GM12875 (cell line): ENCODE data around the gene HNRNPD.
"Not testable (repeated sequence)": the region's sequence is repeated elsewhere in the genome, so short reads cannot be mapped to it uniquely, and the experiment has no call there.

Experiments
- H3K4me3 ChIP-seq: one replicate; pipeline ENCODE4 v1.5.1; 2011; ENCODE audit warnings: low read depth, low read length, control low read depth
- TF ChIP-seq, protein P1 (sequence below): IDR thresholded peaks from 2 replicates; pipeline ENCODE4 v1.5.1; 2011; ENCODE audit warnings: low read depth, mild to moderate bottlenecking, control low read depth, inconsistent platforms, low read length, moderate library complexity, borderline replicate concordance; ENCODE audit not compliant: insufficient read depth

Gene HNRNPD, protein sequence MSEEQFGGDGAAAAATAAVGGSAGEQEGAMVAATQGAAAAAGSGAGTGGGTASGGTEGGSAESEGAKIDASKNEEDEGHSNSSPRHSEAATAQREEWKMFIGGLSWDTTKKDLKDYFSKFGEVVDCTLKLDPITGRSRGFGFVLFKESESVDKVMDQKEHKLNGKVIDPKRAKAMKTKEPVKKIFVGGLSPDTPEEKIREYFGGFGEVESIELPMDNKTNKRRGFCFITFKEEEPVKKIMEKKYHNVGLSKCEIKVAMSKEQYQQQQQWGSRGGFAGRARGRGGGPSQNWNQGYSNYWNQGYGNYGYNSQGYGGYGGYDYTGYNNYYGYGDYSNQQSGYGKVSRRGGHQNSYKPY

DNA sequence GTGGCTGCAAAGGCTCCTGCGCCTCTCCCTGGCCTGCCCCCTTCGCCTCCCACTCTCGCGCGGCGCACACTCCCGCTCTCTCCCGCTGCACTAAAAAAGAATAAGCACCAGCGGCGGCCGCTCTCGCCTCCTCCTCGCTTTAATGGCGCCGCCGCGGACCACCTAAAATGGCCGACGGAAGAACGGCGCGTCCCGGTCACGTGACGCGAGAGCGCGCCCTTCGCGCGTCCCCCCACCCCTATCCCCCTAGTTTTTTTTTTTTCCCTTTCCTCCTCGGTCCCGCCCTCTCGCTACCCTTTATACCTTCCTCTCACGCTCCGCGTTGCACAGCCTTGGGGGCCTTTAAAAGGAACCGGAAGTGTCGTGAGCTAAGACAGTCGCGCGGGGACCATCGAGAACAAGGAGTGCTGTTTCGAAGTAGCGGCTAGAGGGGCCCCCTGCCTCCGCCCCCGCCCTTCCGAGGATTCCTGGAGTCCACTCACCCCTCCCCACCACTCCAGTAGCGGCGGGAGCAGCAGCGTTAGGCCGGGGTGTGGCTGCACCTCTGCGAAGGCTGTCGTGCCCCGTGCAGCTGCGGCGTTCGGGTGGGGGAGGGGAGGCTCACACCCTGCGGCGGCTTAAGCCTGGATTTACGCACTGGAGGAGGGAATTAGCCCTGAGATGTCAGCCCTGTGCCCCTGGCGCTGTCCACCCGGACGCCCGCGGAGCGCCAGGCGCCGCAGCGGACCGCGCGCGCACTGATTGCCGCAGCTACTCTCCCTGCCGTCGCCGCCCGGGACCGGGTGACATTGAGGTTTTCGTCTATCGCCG lies at the start of gene HNRNPD:
Gene HNRNPD (minus strand): TSS at position 176 of the 810 bp plus-strand sequence. CDS start 313 bp downstream, outside the sequence.
- TF ChIP-seq, protein P1, sequence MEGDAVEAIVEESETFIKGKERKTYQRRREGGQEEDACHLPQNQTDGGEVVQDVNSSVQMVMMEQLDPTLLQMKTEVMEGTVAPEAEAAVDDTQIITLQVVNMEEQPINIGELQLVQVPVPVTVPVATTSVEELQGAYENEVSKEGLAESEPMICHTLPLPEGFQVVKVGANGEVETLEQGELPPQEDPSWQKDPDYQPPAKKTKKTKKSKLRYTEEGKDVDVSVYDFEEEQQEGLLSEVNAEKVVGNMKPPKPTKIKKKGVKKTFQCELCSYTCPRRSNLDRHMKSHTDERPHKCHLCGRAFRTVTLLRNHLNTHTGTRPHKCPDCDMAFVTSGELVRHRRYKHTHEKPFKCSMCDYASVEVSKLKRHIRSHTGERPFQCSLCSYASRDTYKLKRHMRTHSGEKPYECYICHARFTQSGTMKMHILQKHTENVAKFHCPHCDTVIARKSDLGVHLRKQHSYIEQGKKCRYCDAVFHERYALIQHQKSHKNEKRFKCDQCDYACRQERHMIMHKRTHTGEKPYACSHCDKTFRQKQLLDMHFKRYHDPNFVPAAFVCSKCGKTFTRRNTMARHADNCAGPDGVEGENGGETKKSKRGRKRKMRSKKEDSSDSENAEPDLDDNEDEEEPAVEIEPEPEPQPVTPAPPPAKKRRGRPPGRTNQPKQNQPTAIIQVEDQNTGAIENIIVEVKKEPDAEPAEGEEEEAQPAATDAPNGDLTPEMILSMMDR = no peak
- H3K4me3 ChIP-seq = peak within 1 kb of the TSS; percentile 98

DNA sequence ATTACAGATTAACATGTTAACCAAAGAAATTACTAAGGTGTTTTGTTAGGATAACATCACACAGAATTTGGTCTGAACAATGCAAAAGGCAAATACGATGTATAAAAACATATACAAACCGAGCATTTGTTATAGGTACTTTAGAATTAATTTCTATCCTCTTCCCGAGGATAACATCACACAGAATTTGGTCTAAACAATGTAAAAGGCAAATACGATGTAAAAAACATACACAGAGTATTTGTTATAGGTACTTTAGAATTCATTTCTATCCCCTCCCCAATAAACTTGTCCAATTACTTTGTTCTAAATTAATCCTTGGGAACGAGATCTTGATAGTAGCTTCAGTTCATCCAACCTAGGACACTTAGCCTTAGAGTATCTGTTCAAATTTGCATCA lies 48.8 kb upstream of the HNRNPD start:
- no peak overlapping the region for H3K4me3 ChIP-seq
- TF ChIP-seq, protein P1 = no peak

DNA sequence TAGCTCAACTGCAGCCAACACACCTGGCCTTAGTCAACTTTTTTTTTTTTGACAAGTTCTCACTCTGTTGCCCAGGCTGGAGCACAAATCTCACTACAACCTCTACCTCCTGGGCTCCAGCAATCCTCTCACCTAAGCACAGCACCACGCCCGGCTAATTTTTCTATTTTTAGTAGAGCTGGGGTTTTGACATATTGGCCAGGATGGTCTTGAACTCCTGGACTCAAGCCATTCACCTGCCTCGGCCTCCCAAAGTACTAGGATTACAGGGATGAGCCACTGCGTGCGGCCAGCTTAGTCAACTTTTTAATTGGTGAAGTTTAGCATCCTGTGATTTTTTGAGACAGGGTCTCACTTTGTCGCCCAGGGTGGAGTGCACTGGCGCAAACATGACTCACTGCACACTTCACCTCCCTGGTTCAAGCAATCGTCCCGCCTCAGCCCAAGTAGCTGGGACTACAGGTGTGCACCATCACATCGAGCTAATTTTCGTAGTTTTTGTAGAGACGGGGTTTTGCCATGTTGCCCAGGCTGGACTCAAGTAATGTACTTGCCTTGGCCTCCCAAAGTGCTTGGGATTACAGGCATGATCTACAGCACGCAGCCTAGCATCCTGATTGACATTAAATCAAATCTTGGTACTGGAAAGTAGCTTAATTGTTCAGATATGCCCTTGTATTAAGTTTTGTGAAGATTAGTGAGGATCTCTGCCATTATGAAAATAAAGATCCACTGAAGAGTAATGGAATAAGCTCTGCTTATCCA lies 48.2 kb upstream of the HNRNPD start:
- TF ChIP-seq, protein P1 = no peak
- H3K4me3 ChIP-seq = no peak overlapping the region

DNA sequence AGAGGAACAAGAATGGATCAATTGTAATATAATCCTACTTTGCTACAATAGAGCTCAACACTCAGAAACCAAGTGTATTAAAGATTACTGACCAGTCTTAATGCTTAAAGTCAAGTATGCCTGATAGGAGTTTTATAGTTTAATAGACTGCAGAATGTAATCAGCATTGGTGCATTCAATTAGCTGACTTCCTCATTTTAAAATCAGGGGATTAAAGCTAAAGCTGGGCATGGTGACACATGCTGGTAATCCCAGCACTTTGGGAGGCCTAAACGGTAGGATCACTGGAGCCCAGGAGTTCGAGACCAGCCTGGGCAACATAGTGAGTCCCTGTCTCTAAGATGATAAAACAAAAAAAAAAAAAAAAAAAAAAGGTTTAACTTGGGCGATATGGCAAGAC lies 45.7 kb upstream of the HNRNPD start:
- TF ChIP-seq, protein P1 = no peak
- no peak overlapping the region for H3K4me3 ChIP-seq

DNA sequence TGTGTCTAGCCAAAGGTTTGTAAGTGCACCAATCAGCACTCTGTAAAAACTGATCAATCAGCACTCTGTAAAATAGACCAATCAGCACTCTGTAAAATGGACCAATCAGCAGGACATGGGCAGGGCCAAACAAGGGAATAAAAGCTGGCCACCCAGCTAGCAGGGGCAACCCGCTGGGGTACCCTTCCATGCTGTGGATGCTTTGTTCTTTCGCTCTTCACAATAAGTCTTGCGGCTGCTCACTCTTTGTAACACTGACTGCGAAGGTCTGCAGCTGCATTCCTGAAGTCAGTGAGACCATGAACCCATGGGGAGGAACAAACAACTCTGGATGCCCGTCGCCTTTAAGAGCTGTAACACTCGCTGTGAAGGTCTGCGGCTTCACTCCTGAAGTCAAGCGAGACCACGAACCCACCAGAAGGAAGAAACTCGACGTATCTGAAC lies 42.2 kb upstream of the HNRNPD start:
- TF ChIP-seq, protein P1 = no peak
- no peak overlapping the region for H3K4me3 ChIP-seq

DNA sequence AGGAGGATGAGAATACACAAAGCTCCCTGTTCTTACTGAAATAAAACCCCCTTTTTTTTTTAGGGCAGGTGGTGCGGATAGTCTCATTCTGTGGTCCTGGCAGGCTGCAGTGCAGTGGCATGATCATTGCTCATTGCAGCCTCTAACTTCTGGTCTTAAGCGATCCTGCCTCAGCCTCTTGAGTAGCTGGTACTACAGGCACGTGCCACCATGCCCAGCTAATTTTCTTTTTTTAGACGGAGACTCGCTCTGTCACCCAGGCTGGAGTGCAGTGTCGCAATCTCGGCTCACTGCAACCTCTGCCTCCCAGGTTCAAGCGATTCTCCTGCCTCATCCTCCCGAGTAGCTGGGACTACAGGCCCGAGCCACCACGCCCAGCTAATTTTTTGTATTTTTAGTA lies 41.3 kb upstream of the HNRNPD start:
- not testable (repeated sequence) for H3K4me3 ChIP-seq

DNA sequence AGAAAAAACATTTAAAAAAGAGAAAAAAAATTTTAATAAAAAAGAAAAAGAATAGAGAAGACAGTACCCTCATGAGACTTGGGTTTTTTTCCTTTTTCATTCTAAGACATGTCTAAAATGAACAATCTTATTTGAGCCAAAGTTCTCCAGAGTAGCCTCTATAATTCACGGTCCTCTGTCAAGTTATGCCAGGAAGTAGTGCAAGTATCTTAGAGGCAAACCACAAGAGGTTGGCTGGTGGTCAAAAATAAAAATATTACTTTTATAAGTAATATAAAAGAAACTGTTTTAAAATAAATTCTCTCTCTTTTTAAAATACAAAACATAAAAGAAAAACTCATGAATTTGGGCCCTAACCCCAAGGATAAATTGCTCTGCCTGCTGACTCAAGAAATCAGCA lies 29.9 kb upstream of the HNRNPD start:
- TF ChIP-seq, protein P1 = no peak
- no peak overlapping the region for H3K4me3 ChIP-seq
